ENCODE results near the gene PMFBP1. TPM values are rescaled to one million over a fixed set of nuclear protein-coding genes. Genes with fewer than 3 reads are reported as not detected.

The PMFBP1 gene, protein sequence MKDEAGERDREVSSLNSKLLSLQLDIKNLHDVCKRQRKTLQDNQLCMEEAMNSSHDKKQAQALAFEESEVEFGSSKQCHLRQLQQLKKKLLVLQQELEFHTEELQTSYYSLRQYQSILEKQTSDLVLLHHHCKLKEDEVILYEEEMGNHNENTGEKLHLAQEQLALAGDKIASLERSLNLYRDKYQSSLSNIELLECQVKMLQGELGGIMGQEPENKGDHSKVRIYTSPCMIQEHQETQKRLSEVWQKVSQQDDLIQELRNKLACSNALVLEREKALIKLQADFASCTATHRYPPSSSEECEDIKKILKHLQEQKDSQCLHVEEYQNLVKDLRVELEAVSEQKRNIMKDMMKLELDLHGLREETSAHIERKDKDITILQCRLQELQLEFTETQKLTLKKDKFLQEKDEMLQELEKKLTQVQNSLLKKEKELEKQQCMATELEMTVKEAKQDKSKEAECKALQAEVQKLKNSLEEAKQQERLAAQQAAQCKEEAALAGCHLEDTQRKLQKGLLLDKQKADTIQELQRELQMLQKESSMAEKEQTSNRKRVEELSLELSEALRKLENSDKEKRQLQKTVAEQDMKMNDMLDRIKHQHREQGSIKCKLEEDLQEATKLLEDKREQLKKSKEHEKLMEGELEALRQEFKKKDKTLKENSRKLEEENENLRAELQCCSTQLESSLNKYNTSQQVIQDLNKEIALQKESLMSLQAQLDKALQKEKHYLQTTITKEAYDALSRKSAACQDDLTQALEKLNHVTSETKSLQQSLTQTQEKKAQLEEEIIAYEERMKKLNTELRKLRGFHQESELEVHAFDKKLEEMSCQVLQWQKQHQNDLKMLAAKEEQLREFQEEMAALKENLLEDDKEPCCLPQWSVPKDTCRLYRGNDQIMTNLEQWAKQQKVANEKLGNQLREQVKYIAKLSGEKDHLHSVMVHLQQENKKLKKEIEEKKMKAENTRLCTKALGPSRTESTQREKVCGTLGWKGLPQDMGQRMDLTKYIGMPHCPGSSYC
- 0.05 to 0.37 TPM (median 0.17 TPM) in 4 of 5 replicates, not detected in the other for total RNA-seq (2022; extraction: Qiagen RNA extraction; ENCODE audit: low read depth)

GRCh38 chr16:72172105-72173034 is at the start of gene PMFBP1:
Gene PMFBP1 (minus strand): TSS chr16:72172155. CDS start chr16:72171208, 947 bp downstream.

DNA sequence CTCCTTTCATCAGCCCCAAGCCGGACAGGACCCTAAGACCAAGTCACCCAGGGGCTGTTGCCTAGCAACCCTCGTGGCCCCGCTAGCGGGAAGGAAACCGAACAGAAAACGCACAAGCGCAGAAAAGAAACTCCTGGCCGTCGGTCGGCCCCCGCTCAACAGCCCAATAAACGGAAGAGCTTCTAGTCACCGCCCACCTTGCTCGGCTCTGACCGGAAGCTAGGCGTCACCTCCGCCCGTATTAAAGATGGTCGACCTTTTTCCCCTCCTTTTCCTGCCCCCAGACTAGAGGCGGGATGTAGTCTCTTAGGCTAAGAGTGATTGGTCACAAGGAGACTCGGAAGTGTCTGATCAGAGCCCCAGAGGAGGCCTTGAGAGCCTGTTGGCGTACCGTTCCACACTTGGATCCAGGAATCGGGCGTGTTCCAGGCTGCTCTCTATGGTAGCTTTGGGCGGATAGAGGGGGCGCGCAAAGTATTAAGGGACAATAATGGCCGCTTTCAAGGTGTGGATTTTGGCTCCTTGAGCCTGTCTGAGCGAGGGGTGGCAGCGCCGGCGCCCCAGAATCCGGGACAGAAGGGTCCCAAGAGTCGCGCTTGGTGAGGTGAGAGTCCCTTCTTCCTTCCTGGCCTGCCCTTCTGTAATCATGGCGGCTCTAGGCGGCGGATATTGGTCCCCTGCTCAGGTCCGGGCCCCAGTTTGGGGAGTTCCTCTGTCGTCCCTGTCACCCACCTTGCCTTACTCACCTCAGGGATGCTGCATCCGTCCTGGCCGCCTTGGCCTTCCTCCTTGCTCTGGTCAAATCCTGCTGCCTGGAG is 78.3 kb downstream of the PMFBP1 start, which contains the start of the genes DHX38 and TXNL4B:
Gene DHX38 (plus strand): TSS at position 400 of the 818 bp plus-strand sequence. CDS start 2,311 bp downstream, outside the sequence.
Gene TXNL4B (minus strand): TSS at position 173 of the 818 bp plus-strand sequence. CDS start 2,871 bp downstream, outside the sequence.

Other genes with a start within 250 kb of the PMFBP1 start
- gene PKD1L3, start 171.8 kb downstream of the PMFBP1 start, total RNA-seq (2022; extraction: Qiagen RNA extraction; ENCODE audit: low read depth): not detected in 5 replicates
- 12.4 to 16.3 TPM (median 13.8 TPM) in 5 replicates for gene DHODH, start 163.4 kb downstream of the PMFBP1 start, total RNA-seq (2022; extraction: Qiagen RNA extraction; ENCODE audit: low read depth)
- gene HP, start 117.7 kb downstream of the PMFBP1 start, total RNA-seq (2022; extraction: Qiagen RNA extraction; ENCODE audit: low read depth): 0.11 TPM in 1 of 5 replicates, not detected in the others
- gene HPR, start 108.9 kb downstream of the PMFBP1 start, total RNA-seq (2022; extraction: Qiagen RNA extraction; ENCODE audit: low read depth): not detected in 5 replicates
- gene TXNL4B, start 78.5 kb downstream of the PMFBP1 start, total RNA-seq (2022; extraction: Qiagen RNA extraction; ENCODE audit: low read depth): 17.0 to 24.6 TPM (median 21.0 TPM) in 5 replicates
- 46.6 to 52.8 TPM (median 48.9 TPM) in 5 replicates for gene DHX38, start 78.3 kb downstream of the PMFBP1 start, total RNA-seq (2022; extraction: Qiagen RNA extraction; ENCODE audit: low read depth)

Data from A549 treated with GW870086 at 1 μM for 4 hours (cell line).